DMS 273 (cell line): Measurements from ENCODE around the gene RANBP3.
"Not testable (repeated sequence)": the region's sequence is repeated elsewhere in the genome, so short reads cannot be mapped to it uniquely, and the experiment has no call there.

Source experiments
- DNase-seq: peaks from one replicate; lab custom pipeline; 2025; ENCODE audit not compliant: unreplicated experiment; lab: John Stamatoyannopoulos, UW

Gene RANBP3

DNA sequence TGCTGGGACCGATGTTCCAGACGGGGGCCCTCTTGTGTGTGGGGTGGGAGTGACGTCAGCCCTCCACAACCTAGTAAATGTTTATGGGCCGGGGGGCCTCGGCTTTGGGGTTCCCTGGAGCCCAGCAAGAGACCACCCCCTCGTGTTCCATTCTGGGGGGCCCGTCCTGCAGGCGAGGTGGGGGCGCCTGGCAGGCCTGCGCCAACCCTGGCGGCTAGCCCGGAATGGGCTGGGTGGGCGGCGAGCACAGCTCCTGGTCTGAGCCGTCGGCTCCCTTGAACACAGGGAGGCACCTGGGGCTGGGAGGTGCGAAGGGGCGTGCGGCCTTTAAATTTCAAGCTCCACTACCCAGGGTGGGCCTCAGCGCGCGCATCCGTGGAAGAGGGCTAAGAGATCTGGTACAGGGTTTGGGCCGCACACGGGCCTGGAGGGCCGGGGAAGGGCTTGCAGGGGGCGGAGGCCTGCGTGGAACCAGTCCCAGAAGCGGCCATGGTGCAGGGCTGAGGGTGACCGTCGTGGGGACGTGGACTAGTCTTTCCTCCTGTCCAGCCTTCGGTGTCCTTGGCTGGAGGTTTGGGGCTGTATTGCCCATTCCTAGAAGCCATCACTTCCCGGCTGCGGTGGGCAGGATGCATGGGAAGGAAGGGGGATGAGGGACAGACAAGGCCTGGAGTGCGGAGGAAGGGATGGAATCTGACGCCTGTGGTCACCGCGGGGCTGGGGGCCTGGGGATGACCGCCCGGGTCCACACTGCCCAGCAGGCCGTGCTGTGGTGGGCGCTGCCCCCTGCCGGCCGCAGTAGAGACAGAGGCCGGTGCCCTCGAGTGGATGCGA lies 85.8 kb downstream of the RANBP3 start:
- DNase-seq: peak; percentile 63

DNA sequence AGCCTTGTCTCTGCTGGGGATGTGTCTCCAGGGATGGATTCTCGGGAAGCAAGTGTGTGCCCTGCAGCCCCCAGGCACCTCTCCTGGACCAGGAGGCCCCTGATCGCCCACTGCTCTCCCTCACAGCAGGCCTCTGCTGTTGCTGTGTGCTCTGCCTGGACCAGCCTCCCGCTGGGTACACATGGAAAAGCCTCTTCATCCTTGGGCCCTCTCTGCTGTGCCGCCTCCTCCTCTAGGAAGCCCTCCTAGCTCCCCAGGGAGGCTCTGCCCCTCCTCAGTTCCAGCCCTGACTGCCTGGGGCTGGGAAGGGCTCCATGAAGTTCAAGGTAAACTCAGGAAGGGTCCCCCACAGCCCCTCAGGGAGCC lies 86.4 kb downstream of the RANBP3 start:
- DNase-seq: peak; percentile 63

GRCh38 chr19:5890099-5890498 lies 87.8 kb downstream of the RANBP3 start:
- no peak for DNase-seq

GRCh38 chr19:5889288-5889971 lies 88.5 kb downstream of the RANBP3 start:
- no peak for DNase-seq

- not testable (repeated sequence) for DNase-seq
Observed at GRCh38 chr19:5884065-5884811, 93.7 kb downstream of the RANBP3 start.

DNA sequence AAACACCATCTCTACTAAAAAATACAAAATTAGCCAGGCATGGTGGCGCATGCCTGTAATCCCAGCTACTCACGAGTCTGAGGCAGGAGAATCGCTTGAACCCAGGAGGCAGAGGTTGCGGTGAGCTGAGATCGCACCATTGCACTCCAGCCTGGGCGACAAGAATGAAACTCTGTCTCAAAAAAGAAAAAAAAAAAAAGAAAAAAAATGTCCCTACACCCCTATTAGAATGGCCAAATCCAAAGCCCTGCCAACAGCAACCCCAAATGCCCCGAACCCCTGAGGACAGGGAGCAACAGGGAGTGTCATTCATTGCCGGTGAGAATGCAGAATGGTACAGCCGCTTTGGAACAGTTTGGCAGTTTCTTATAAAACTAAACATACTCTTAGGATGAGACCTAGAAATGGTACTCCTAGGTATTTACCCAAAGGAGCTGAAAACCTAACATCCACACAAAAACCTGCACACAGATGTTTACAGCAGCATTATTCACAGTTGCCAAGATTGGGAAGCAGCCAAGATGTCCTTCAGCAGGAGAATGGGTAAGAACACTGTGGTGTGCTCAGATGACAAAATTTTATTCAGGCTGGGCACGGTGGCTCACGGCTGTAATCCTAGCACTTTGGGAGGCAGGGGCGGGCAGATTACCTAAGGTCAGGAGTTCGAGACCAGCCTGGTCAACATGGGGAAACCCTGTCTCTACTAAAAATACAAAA lies 94.6 kb downstream of the RANBP3 start:
- peak; percentile 65 for DNase-seq

GRCh38 chr19:5882421-5882968 lies 95.4 kb downstream of the RANBP3 start:
- DNase-seq: no peak

DNA sequence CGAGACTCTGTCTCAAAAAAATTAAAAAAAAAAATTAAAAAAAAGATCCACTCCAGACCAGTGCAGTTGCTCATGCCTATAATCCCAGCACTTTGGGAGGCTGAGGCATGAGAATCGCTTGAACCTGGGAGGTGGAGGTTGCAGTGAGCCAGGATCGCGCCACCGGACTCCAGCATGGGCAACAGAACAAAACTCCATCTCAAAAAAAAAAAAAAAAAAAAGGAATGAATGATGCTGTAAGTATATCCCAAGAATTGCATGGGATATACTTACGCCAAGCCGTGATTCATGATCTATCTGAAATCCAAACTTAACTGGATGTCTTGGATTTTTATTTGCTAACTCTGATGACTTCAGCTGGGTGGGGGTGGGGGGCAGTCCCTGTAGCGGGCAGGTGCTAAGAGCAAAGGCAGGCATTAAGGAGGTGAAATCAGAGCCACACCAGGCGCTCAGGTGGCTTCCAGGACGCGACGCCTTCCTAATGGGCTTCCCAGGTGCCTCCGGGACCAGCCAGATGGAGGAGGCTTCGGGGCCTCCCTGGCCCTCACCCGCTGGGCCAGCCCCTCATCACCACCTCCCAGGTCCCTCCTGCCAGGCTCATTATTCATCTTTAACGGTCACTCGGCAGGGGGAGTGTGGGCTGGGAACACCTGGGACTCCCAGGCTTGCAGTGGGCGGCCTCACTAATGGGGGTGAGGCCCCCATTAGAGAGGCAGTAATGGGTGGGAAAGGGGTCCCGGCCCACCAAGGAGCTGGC lies 96.2 kb downstream of the RANBP3 start:
- DNase-seq: no peak

DNA sequence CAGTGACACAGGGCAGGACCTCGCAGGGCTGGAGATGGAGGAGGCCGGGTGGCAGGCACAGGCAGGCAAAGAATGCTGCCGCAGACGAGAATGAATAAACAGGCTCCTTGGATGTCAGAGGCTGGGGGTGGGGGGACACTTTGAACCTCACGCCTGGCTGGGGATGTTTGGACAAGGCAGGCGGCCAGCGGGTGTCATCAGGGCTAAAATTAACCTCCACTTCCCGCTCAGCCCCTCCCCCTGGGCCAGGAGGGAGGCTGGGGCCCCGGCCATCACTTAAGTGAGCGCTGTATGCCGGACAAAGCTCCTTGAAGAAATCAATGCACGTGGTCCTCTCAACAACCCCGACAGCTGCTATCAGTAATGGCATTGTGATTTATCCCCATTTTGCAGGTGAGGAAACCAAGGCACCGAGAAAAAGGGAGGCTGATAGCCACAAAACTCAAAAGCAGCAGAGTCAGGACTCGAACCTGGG lies 97.3 kb downstream of the RANBP3 start:
- no peak for DNase-seq

GRCh38 chr19:5880196-5880595 lies 97.7 kb downstream of the RANBP3 start:
- DNase-seq: no peak

DNA sequence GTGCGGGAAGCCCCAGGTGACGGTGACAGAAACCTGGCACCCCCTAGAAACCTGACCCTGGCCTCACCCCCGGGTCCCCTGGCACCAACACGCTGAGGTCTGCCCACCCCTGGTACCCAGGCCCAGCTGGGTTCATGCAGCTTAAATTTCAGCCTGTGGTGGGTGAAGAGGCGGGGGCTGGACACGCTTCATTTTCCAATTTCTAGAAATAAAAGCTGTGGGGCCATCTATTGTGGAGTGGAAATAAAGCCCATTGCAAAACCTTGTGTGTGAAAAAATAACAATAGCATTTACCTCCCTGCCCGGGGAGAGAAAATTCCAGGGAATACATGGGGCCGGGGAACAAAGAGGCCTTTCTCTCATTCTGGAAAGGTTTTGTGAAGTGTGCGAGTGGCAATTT lies 100.1 kb downstream of the RANBP3 start:
- no peak for DNase-seq

GRCh38 chr19:5877427-5877826 lies 100.5 kb downstream of the RANBP3 start:
- DNase-seq: no peak

GRCh38 chr19:5874496-5874895 lies 103.4 kb downstream of the RANBP3 start:
- DNase-seq: not testable (repeated sequence)

DNA sequence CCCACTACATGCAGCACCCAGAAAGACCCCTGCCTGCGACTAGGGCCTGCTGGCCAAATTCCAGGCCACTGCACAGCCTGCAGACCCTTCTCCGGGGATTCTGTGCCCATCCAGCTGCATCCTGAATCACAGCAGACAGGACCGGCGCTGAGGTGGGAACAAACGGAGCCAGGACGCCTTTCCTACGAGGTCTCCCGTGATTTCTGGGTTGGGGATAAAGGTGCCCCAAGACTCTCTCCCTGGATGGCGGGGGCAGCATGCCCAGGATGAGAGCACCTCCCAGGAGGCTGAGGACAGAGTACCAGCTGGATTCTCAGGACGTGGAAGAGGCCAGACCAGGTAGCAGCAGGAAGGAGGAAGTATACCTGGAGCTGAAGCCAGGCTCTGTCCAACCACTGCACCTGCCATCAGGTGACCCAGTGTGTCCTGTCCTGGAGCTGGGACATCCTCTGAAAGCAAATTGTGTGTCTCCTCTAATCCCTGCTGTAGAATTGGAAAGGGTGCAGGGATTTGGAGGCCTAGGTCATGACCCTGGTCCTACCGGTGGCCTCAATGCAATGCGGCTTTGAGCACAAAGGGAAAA lies 104.2 kb downstream of the RANBP3 start:
- DNase-seq: no peak

DNA sequence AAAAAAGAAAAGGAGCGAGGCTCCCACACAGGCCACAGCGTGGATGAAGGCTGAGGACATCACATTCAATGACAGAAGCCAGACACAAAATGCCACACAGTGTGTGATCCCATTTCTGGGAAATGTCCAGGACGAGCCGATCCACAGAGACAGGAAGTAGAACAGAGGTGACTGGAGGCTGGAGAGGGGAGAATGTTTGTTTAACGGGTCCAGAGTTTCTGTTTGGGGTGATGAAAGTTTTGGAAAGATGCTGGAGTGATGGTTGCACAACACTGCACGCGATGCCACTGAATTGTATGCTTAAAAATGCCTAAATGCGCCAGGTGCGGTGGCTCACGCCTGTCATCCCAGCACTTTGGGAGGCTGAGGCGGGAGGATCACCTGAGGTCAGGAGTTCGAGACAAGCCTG lies 107.0 kb downstream of the RANBP3 start:
- no peak for DNase-seq

- DNase-seq: no peak
Observed at GRCh38 chr19:5867201-5868136, 110.5 kb downstream of the RANBP3 start.
